Measurements from ENCODE around the gene SAMD7. TPM values are rescaled to one million over a fixed set of nuclear protein-coding genes. Genes with fewer than 3 reads are reported as not detected.

Gene SAMD7
- total and polyA plus RNA-seq, 2 of the 13 experiments (the other 11 are each of a cell fraction or from before 2014, with no cell fraction given) = not detected

GRCh38 chr3:169966951-169967915 is 55.9 kb downstream of the SAMD7 start (continued):
- TF ChIP-seq FOXK1 (CRISPR knock-in tag; IDR thresholded peaks at IDR 0.05; ENCODE audit: borderline replicate concordance, low read depth) (no peak), CCDC6 (CRISPR knock-in tag; IDR thresholded peaks at IDR 0.05) (no peak), SMYD3 (CRISPR knock-in tag; IDR thresholded peaks at IDR 0.05) (no peak), ZNF674 (CRISPR knock-in tag; IDR thresholded peaks at IDR 0.05; ENCODE audit: low read depth) (no peak), ZNF335 (CRISPR knock-in tag; IDR thresholded peaks at IDR 0.05) (no peak), SNAPC5 (CRISPR knock-in tag; IDR thresholded peaks at IDR 0.05; ENCODE audit: borderline replicate concordance) (no peak; the same call in 1 of the 2 replicates), BRCA1 (CRISPR knock-in tag; IDR thresholded peaks at IDR 0.05) (no peak), ZNF407 (CRISPR knock-in tag; IDR thresholded peaks at IDR 0.05; ENCODE audit: not compliant biosample characterization) (no peak), ZNF33B (CRISPR knock-in tag; IDR thresholded peaks at IDR 0.05) (no peak), ELF1 (CRISPR knock-in tag; IDR thresholded peaks at IDR 0.05) (no peak), RFX1 (IDR thresholded peaks at IDR 0.05) (no peak)
- TF ChIP-seq, protein P1, sequence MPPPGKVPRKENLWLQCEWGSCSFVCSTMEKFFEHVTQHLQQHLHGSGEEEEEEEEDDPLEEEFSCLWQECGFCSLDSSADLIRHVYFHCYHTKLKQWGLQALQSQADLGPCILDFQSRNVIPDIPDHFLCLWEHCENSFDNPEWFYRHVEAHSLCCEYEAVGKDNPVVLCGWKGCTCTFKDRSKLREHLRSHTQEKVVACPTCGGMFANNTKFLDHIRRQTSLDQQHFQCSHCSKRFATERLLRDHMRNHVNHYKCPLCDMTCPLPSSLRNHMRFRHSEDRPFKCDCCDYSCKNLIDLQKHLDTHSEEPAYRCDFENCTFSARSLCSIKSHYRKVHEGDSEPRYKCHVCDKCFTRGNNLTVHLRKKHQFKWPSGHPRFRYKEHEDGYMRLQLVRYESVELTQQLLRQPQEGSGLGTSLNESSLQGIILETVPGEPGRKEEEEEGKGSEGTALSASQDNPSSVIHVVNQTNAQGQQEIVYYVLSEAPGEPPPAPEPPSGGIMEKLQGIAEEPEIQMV (CRISPR knock-in tag; IDR thresholded peaks at IDR 0.05; ENCODE audit: low read depth) = no peak
- TF ChIP-seq, protein P2, sequence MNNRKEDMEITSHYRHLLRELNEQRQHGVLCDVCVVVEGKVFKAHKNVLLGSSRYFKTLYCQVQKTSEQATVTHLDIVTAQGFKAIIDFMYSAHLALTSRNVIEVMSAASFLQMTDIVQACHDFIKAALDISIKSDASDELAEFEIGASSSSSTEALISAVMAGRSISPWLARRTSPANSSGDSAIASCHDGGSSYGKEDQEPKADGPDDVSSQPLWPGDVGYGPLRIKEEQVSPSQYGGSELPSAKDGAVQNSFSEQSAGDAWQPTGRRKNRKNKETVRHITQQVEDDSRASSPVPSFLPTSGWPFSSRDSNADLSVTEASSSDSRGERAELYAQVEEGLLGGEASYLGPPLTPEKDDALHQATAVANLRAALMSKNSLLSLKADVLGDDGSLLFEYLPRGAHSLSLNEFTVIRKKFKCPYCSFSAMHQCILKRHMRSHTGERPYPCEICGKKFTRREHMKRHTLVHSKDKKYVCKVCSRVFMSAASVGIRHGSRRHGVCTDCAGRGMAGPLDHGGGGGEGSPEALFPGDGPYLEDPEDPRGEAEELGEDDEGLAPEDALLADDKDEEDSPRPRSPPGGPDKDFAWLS (CRISPR knock-in tag; IDR thresholded peaks at IDR 0.05; ENCODE audit: borderline replicate concordance) = no peak
